Loucy (cell line): ENCODE data around the gene ADGRB3.

Experiments
- H2AFZ ChIP-seq: fragments of 200-600 bp; sonication (generic); 2 replicates; pipeline ENCODE4 v1.6.0; 2016; ENCODE audit warnings: antibody characterized with exemption, mild to moderate bottlenecking, low read length, moderate library complexity
- H3F3A ChIP-seq: fragments of 200-600 bp; 2 replicates; pipeline ENCODE4 v1.6.0; 2016; ENCODE audit warnings: antibody characterized with exemption, low read depth, mild to moderate bottlenecking
- H3K27me3 ChIP-seq: fragments of 200-600 bp; sonication (generic); 2 replicates; pipeline ENCODE4 v1.6.1; 2014; ENCODE audit warnings: low read length, mild to moderate bottlenecking; ENCODE audit not compliant: insufficient read depth, poor library complexity, severe bottlenecking
- H3K36me3 ChIP-seq: fragments of 200-600 bp; sonication (generic); 2 replicates; pipeline ENCODE4 v1.6.1; 2016; ENCODE audit warnings: low read length; ENCODE audit not compliant: insufficient read depth
- H3K4me1 ChIP-seq: fragments of 200-600 bp; sonication (generic); 2 replicates; pipeline ENCODE4 v1.5.1; 2014; ENCODE audit warnings: low read length, mild to moderate bottlenecking; ENCODE audit not compliant: insufficient read depth, poor library complexity, severe bottlenecking
- H3K4me2 ChIP-seq: fragments of 200-600 bp; sonication (generic); 2 replicates; pipeline ENCODE4 v1.6.0; 2014; ENCODE audit warnings: antibody characterized with exemption, low read length, low read depth, mild to moderate bottlenecking; ENCODE audit not compliant: poor library complexity, severe bottlenecking
- H3K4me3 ChIP-seq: fragments of 200-600 bp; sonication (generic); 2 replicates; pipeline ENCODE4 v1.5.1; 2014; ENCODE audit warnings: low read length, mild to moderate bottlenecking, mixed read lengths; ENCODE audit not compliant: poor library complexity, severe bottlenecking
- H3K79me2 ChIP-seq: fragments of 200-600 bp; sonication (generic); 2 replicates; pipeline ENCODE4 v1.6.1; 2014; ENCODE audit warnings: low read length; ENCODE audit not compliant: insufficient read depth
- H3K9ac ChIP-seq: fragments of 200-600 bp; sonication (generic); 2 replicates; pipeline ENCODE4 v1.6.0; 2014; ENCODE audit warnings: mild to moderate bottlenecking, low read depth, low read length, moderate library complexity; ENCODE audit not compliant: poor library complexity, severe bottlenecking
- H3K9me2 ChIP-seq: fragments of 200-600 bp; sonication (generic); replicated peaks from 2 replicates; pipeline ENCODE4 v1.6.1; 2016; ENCODE audit warnings: low read depth, low read length, mixed read lengths
- H3K9me3 ChIP-seq: fragments of 200-600 bp; sonication (generic); 2 replicates; pipeline ENCODE4 v1.6.1; 2014; ENCODE audit warnings: mild to moderate bottlenecking, antibody characterized with exemption, low read length, low read depth; ENCODE audit not compliant: insufficient read depth
- H4K20me1 ChIP-seq: fragments of 200-600 bp; sonication (generic); 2 replicates; pipeline ENCODE4 v1.6.0; 2014; ENCODE audit warnings: antibody characterized with exemption, low read length, mild to moderate bottlenecking; ENCODE audit not compliant: insufficient read depth, poor library complexity, severe bottlenecking
- CTCF ChIP-seq: fragments of 200-600 bp; sonication (generic); conservative IDR thresholded peaks from 2 replicates; pipeline ENCODE4 v1.5.1; 2014; ENCODE audit warnings: mild to moderate bottlenecking, antibody characterized with exemption, low read length
- EZH2phosphoT487 ChIP-seq: fragments of 200-600 bp; IDR thresholded peaks from 2 replicates; pipeline ENCODE4 v1.6.1; 2018; ENCODE audit warnings: antibody characterized with exemption, mild to moderate bottlenecking, moderate library complexity, borderline replicate concordance

Gene ADGRB3

GRCh38 chr6:69416776-69417175, 781.7 kb downstream of the ADGRB3 start:
- TF ChIP-seq CTCF (no peak), EZH2phosphoT487 (no peak)
- Histone ChIP-seq H3K4me1 (no peaks in the 10 kb centered on the region), H3K36me3 (no peaks in the 10 kb centered on the region), H4K20me1 (no peaks in the 10 kb centered on the region), H3F3A (no peaks in the 10 kb centered on the region), H3K4me2 (no peak overlapping the region), H3K9me2 (no peaks in the 10 kb centered on the region), H2AFZ (no peak overlapping the region), H3K4me3 (no peak overlapping the region), H3K9me3 (no peaks in the 10 kb centered on the region), H3K79me2 (no peaks in the 10 kb centered on the region), H3K27me3 (no peaks in the 10 kb centered on the region), H3K9ac (no peak overlapping the region)

- H3K9me2 ChIP-seq = no peaks in the 10 kb centered on the region
- TF ChIP-seq EZH2phosphoT487 (no peak), CTCF (no peak)
- no peak overlapping the region for H3K4me3 ChIP-seq
- H3K36me3 ChIP-seq = no peaks in the 10 kb centered on the region
- no peaks in the 10 kb centered on the region for H3K79me2 ChIP-seq
- no peaks in the 10 kb centered on the region for H3K4me1 ChIP-seq
- no peaks in the 10 kb centered on the region for H3K27me3 ChIP-seq
- no peaks in the 10 kb centered on the region for H4K20me1 ChIP-seq
- H2AFZ ChIP-seq = no peak overlapping the region
- no peak overlapping the region for H3K9ac ChIP-seq
- H3F3A ChIP-seq = no peaks in the 10 kb centered on the region
- H3K9me3 ChIP-seq = no peaks in the 10 kb centered on the region
- no peak overlapping the region for H3K4me2 ChIP-seq
These were observed 786.2 kb downstream of the ADGRB3 start for GRCh38 chr6:69421269-69421668.

- no peaks in the 10 kb centered on the region for H3K27me3 ChIP-seq
- no peaks in the 10 kb centered on the region for H3K36me3 ChIP-seq
- H3K4me3 ChIP-seq = no peak overlapping the region
- H2AFZ ChIP-seq = no peak overlapping the region
- no peaks in the 10 kb centered on the region for H3K9me3 ChIP-seq
- H3K4me2 ChIP-seq = no peak overlapping the region
- no peaks in the 10 kb centered on the region for H3F3A ChIP-seq
- H3K9ac ChIP-seq = no peak overlapping the region
- H3K4me1 ChIP-seq = no peaks in the 10 kb centered on the region
- H3K79me2 ChIP-seq = no peaks in the 10 kb centered on the region
- H3K9me2 ChIP-seq = no peaks in the 10 kb centered on the region
- no peak for TF ChIP-seq EZH2phosphoT487
- no peak for TF ChIP-seq CTCF
- H4K20me1 ChIP-seq = no peaks in the 10 kb centered on the region
These were observed 786.9 kb downstream of the ADGRB3 start for GRCh38 chr6:69422020-69422419.
